HEK293T (cell line): ENCODE measurements around the gene WWC2.

ENCODE experiments used
- ARNT ChIP-seq: fragments of 450-650 bp; IDR thresholded peaks from 2 replicates; pipeline ENCODE4 v1.6.1; 2017; ENCODE audit warnings: mild to moderate bottlenecking
- FOXA1 ChIP-seq: fragments of 450-650 bp; IDR thresholded peaks from 2 replicates; pipeline ENCODE4 v1.6.1; 2016; ENCODE audit warnings: mild to moderate bottlenecking
- FOXM1 ChIP-seq: fragments of 450-650 bp; IDR thresholded peaks from 2 replicates; pipeline ENCODE4 v1.6.1; 2017; ENCODE audit warnings: mild to moderate bottlenecking, borderline replicate concordance
- HDGF ChIP-seq: fragments of 450-650 bp; IDR thresholded peaks from 2 replicates; pipeline ENCODE4 v1.6.1; 2017; ENCODE audit warnings: antibody characterized with exemption, borderline replicate concordance
- L3MBTL2 ChIP-seq: fragments of 450-650 bp; conservative IDR thresholded peaks from 2 replicates; pipeline ENCODE4 v1.6.1; 2016; ENCODE audit warnings: mild to moderate bottlenecking
- LEF1 ChIP-seq: fragments of 450-650 bp; IDR thresholded peaks from 2 replicates; pipeline ENCODE4 v1.6.1; 2017; ENCODE audit warnings: mild to moderate bottlenecking, borderline replicate concordance
- NFRKB ChIP-seq: fragments of 450-650 bp; IDR thresholded peaks from 2 replicates; pipeline ENCODE4 v1.6.1; 2016; ENCODE audit warnings: mild to moderate bottlenecking, moderate library complexity
- PKNOX1 ChIP-seq: fragments of 450-650 bp; IDR thresholded peaks from 2 replicates; pipeline ENCODE4 v1.6.1; 2016
- SP1 ChIP-seq: fragments of 450-650 bp; IDR thresholded peaks from 2 replicates; pipeline ENCODE4 v1.6.1; 2017
- SUZ12 ChIP-seq: fragments of 450-650 bp; IDR thresholded peaks from 2 replicates; pipeline ENCODE4 v1.6.1; 2016; ENCODE audit warnings: mild to moderate bottlenecking
- TARDBP ChIP-seq: fragments of 450-650 bp; IDR thresholded peaks from 2 replicates; pipeline ENCODE4 v1.6.1; 2016
- ZNF384 ChIP-seq: fragments of 450-650 bp; IDR thresholded peaks from 2 replicates; pipeline ENCODE4 v1.6.1; 2016

- TF ChIP-seq FOXA1, result no peak
- no peak for TF ChIP-seq ARNT
- TF ChIP-seq HDGF, result no peak
- no peak for TF ChIP-seq NFRKB
- TF ChIP-seq PKNOX1, result no peak
- no peak for TF ChIP-seq FOXM1
- no peak for TF ChIP-seq SP1
- no peak for TF ChIP-seq ZNF384
- no peak for TF ChIP-seq L3MBTL2
- no peak for TF ChIP-seq LEF1
- no peak for TF ChIP-seq TARDBP
- TF ChIP-seq SUZ12, result no peak
These were observed 26.9 kb upstream of the WWC2 start for GRCh38 chr4:183072176-183072575.
